Fibroblast of the conjunctiva (primary cell): ENCODE data around the gene ATP7A.
"Not testable (repeated sequence)": the region's sequence is repeated elsewhere in the genome, so short reads cannot be mapped to it uniquely, and the experiment has no call there.

Experiments used
- DNase-seq: peaks from one replicate; pipeline ENCODE4 v3.0.0-alpha.2; 2010; ENCODE audit warnings: low read depth

ATP7A gene

GRCh38 chrX:78037881-78038280 is 127.4 kb downstream of the ATP7A start:
- no peak for DNase-seq

- no peak for DNase-seq
Measured at GRCh38 chrX:78042601-78043000, 132.1 kb downstream of the ATP7A start.

GRCh38 chrX:78046362-78046761 is 135.9 kb downstream of the ATP7A start:
- DNase-seq: no peak

GRCh38 chrX:78048052-78048451 is 137.6 kb downstream of the ATP7A start:
- DNase-seq: no peak

- DNase-seq: no peak
Measured at GRCh38 chrX:78063687-78064086, 153.2 kb downstream of the ATP7A start.

GRCh38 chrX:78064152-78064551 is 153.7 kb downstream of the ATP7A start:
- DNase-seq: no peak

GRCh38 chrX:78064698-78065601 is 154.5 kb downstream of the ATP7A start:
- peak; percentile 35 for DNase-seq

GRCh38 chrX:78066110-78066509 is 155.6 kb downstream of the ATP7A start:
- DNase-seq: no peak

GRCh38 chrX:78071331-78071730 is 160.8 kb downstream of the ATP7A start:
- no peak for DNase-seq

GRCh38 chrX:78073147-78074077 is 162.9 kb downstream of the ATP7A start:
- not testable (repeated sequence) for DNase-seq

- no peak for DNase-seq
Measured at GRCh38 chrX:78074088-78074487, 163.6 kb downstream of the ATP7A start.

- DNase-seq: no peak
Measured at GRCh38 chrX:78075787-78076389, 165.4 kb downstream of the ATP7A start.

GRCh38 chrX:78081413-78081812 is 170.9 kb downstream of the ATP7A start:
- DNase-seq: not testable (repeated sequence)

GRCh38 chrX:78092296-78092695 is 181.8 kb downstream of the ATP7A start:
- peak; percentile 20 for DNase-seq

- no peak for DNase-seq
Measured at GRCh38 chrX:78098108-78098507, 187.6 kb downstream of the ATP7A start.
